ENCODE measurements around the gene PDCD5. TPM values are rescaled to one million over a fixed set of nuclear protein-coding genes. Genes with fewer than 3 reads are reported as not detected.

Gene PDCD5
- total RNA-seq, 1 donor from 2014 or later, result 115 TPM

GRCh38 chr19:32595491-32595890 lies 14.5 kb downstream of the PDCD5 start:
- Histone ChIP-seq H3K4me3 (no peak overlapping the region), H3K36me3 (peaks cover 0 to 39% of the 10 kb centered on the region in 2 donors), H3K27ac (no peak overlapping the region), H3K27me3 (no peaks in the 10 kb centered on the region), H3K4me1 (no peaks in the 10 kb centered on the region), H3K9me3 (no peaks in the 10 kb centered on the region)
- TF ChIP-seq CTCF (IDR thresholded peaks at IDR 0.05), result no peak
- TF ChIP-seq POLR2AphosphoS5 (IDR thresholded peaks at IDR 0.05; ENCODE audit: insufficient read depth in 1 of 2, low read depth in 1 of 2), result no peak
- DNase-seq (ENCODE audit: extremely low spot score in 2 of 2), result no peak
- intact Hi-C loops (cut with DNase I), result no loop called here

- no peaks in the 10 kb centered on the region for H3K9me3 ChIP-seq
- no peak overlapping the region for H3K4me3 ChIP-seq
- intact Hi-C loops (cut with DNase I), result no loop called here
- TF ChIP-seq POLR2A (IDR thresholded peaks at IDR 0.05), result no peak
- TF ChIP-seq POLR2AphosphoS5 (IDR thresholded peaks at IDR 0.05; ENCODE audit: insufficient read depth in 1 of 2, low read depth in 1 of 2), result no peak
- TF ChIP-seq CTCF (IDR thresholded peaks at IDR 0.05), result no peak
- peaks cover 0 to 59% of the 10 kb centered on the region in 2 donors for H3K36me3 ChIP-seq
- no peak overlapping the region for H3K27ac ChIP-seq
- no peak for DNase-seq (ENCODE audit: extremely low spot score in 2 of 2)
- no peaks in the 10 kb centered on the region for H3K4me1 ChIP-seq
- no peaks in the 10 kb centered on the region for H3K27me3 ChIP-seq
Observed at GRCh38 chr19:32598022-32598421, 17.0 kb downstream of the PDCD5 start.

GRCh38 chr19:32599258-32599657 lies 18.3 kb downstream of the PDCD5 start:
- Histone ChIP-seq H3K4me1 (no peaks in the 10 kb centered on the region), H3K27ac (no peak overlapping the region), H3K36me3 (peaks cover 0 to 72% of the 10 kb centered on the region in 2 donors), H3K9me3 (no peaks in the 10 kb centered on the region), H3K4me3 (no peak overlapping the region), H3K27me3 (no peaks in the 10 kb centered on the region)
- intact Hi-C loops (cut with DNase I), result no loop called here
- DNase-seq (ENCODE audit: extremely low spot score in 2 of 2), result no peak
- no peak for TF ChIP-seq CTCF (IDR thresholded peaks at IDR 0.05)
- no peak for TF ChIP-seq POLR2AphosphoS5 (IDR thresholded peaks at IDR 0.05; ENCODE audit: insufficient read depth in 1 of 2, low read depth in 1 of 2)
- TF ChIP-seq POLR2A (IDR thresholded peaks at IDR 0.05), result no peak

GRCh38 chr19:32599736-32600157 lies 18.8 kb downstream of the PDCD5 start:
- H3K27ac ChIP-seq, result no peak overlapping the region

More at GRCh38 chr19:32599736-32600157, 18.8 kb downstream of the PDCD5 start:
- intact Hi-C loops (cut with DNase I), result no loop called here
- no peak overlapping the region for H3K4me3 ChIP-seq
- no peak for DNase-seq (ENCODE audit: extremely low spot score in 2 of 2)
- H3K36me3 ChIP-seq, result peaks cover 0 to 76% of the 10 kb centered on the region in 2 donors
- H3K27me3 ChIP-seq, result no peaks in the 10 kb centered on the region
- TF ChIP-seq POLR2A (IDR thresholded peaks at IDR 0.05), result no peak
- TF ChIP-seq POLR2AphosphoS5 (IDR thresholded peaks at IDR 0.05; ENCODE audit: insufficient read depth in 1 of 2, low read depth in 1 of 2), result no peak
- peak; percentile 56 to 70 (median 63) for TF ChIP-seq CTCF (IDR thresholded peaks at IDR 0.05)
- no peaks in the 10 kb centered on the region for H3K4me1 ChIP-seq
- no peaks in the 10 kb centered on the region for H3K9me3 ChIP-seq
